NCI-H748 (cell line): ENCODE results near the gene CEBPA.
"Not testable (repeated sequence)": the region's sequence is repeated elsewhere in the genome, so short reads cannot be mapped to it uniquely, and the experiment has no call there.

Experiments used
- DNase-seq: peaks from one replicate; lab custom pipeline; 2025; ENCODE audit not compliant: unreplicated experiment; lab: John Stamatoyannopoulos, UW

The CEBPA gene

DNA sequence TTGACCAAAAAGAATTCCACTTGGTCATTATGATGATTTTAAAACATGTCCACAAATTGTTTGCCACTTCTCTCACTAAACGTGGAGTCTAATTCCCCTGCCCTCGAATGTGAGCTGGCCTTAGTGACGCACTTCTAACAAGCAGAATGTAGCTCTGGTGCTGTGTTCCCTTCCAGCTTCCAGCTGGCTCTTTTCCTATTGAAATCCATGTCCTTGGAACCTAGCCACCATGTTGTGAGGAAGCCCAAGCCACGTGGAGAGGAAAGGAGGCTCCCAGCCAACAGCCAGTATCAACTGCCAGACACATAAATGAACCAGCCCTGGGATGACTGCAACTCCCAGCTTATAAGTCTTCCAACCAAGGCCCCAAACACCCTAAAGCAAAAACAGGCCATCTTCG is 23.6 kb upstream of the CEBPA start:
- no peak for DNase-seq

GRCh38 chr19:33324628-33325027 is 22.3 kb upstream of the CEBPA start:
- no peak for DNase-seq

- DNase-seq, result no peak
Measured at GRCh38 chr19:33323093-33323820, 20.9 kb upstream of the CEBPA start.

GRCh38 chr19:33320636-33321035 is 18.3 kb upstream of the CEBPA start:
- DNase-seq, result no peak

DNA sequence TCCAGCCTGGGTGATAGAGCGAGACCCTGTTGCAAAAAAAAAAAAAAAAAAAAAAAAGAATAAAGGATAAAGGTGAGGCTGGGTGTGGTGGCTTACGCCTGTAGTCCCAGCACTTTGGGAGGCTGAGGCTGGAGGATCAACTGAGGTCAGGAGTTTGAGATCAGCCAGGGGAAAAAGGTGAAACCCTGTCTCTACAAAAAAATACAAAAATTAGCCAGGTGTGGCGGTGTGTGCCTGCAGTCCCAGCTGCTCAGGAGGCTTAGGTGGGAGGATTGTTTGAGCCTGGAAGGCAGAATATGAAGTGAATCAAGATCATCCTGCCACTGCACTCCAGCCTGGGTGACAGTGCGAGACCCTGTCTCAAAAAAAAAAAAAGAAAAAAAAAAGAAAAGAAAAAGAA is 15.7 kb upstream of the CEBPA start:
- DNase-seq, result not testable (repeated sequence)

DNA sequence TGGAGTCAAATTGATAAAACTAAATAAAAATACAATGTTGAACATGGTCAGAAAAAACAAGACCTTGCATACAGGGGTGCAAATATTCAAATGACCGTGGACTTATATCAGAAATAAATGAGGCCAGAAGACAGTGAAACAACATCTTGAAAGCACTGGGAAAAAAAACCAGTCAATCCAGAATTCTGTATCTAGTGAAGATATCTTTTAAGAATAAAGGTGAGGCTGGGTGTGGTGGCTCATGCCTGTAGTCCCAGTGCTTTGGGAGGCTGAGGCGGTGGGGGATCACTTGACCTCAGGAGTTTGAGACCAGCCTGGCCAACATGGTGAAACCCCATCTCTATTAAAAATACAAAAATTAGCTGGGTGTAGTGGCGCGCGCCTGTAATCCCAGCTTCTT is 15.2 kb upstream of the CEBPA start:
- DNase-seq, result no peak

DNA sequence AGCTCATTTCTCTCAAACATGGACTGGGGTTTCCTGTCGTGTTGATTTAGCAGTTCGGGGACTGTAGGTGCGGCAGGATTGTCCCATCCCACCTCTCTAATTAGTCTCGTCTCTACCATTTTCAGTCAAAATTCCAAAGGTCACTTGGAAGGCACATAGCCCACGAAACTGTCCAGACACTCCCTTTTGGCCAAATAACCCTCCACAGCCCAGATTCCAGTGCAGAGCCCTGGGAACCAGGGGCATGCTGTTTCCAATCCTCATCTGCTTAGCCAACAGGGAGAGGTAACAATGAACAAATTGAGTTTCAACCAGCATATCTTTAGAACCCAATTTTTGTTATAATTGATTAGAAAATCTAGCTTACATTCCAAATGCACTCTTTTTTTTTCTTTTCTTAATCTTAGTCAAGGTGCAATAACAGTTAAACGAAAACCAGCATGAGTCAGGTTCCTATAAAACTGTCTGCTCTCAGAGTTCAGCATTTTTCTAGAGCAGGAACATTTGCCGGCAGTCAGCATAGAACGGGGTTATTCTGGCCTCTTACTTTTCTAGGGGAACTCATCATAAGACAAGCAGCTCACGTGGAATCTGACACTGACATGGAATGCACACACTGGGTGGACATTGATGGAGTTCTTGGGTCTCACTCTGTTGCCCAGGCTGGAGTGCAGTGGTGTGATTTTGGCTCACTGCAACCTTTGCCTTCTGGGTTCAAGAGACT is 14.4 kb upstream of the CEBPA start:
- no peak for DNase-seq

DNA sequence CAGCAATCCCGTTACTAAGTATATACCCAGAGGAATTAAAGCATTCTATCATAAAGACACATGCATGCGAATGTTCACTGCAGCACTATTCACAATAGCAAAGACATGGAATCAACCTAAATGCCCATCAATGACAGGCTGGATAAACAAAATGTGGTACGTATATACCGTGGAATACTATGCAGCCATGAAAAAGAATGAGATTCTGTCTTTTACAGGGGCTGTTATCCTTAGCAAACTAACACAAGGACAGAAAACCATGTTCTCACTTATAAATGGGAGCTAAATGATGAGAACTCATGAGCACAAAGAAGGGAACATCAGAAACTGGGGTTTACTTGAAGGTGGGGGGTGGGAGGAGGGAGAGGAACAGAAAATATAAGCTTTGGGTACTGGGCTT is 10.5 kb upstream of the CEBPA start:
- DNase-seq, result not testable (repeated sequence)

GRCh38 chr19:33312065-33312464 is 9.7 kb upstream of the CEBPA start:
- DNase-seq, result no peak

DNA sequence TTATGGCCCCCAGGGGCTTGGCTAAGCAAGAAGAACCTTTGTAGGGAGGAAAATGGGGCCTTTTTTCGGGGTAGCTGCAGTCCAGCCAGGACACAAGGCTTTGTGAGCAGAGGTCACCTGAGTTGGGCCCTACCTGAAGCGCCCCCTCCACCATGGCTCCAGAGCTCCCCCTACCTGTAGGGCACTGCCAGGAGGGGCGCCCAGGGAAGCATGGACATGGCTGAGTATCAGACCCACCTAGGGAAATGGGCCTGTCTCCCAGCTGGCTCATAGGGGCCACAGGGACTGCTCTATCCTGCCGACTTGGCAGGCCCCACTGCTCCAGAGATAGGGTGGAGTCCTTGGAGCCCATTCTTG is 9.0 kb upstream of the CEBPA start:
- no peak for DNase-seq

DNA sequence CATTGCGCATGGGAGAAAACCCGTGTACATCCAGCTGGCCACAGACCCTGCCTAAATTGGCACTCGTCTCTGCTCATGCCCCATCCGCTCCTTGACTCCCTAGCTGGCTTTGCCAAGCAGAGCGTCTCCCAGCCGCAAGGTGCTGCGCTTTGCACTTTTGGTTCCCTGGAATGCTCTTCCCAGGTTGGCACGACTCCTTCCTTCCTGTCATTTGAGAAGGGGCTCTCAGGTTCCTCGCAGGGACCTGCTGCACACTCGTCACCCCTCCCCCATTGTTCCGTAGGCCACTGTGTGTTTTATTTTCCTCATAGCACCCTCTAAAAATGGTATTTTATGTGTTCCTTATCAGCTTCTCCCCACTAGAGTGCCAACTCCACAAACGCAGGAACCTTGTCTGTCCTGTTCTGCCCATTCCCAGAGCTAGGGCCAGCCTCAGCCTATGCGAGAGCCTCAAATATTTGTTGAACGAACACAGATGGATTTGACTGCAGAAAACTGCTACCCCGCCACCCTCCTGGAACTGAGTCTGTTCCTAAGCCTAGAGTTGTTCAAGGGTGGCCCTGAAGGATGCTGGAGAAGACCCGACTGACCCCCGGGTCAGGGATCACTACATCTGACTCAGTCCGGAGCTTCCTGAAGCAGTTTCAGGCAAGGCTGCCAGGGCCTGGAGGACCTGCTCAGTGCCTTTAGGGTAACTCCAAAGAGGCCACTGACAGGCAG is 8.4 kb upstream of the CEBPA start:
- no peak for DNase-seq

DNA sequence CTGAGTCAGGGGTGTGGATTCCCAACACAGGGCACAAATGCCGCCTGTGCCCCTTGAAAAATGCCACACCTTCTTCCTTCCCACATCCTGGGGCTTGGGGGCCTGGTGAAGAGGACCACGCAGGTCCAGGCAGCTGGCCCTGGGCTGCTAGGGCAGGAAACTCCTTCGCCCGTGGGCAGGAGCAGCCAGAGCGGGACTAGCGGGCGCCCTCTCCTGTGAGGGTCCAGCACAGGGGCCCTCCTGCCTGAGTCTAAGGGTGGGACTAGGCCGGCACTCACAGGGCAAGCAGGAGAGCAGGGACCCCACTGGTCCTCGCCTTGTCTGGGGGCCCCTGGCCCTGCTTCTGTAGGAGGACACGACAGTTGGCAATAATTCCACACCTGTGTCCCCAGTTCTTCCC is 7.5 kb upstream of the CEBPA start:
- no peak for DNase-seq

DNA sequence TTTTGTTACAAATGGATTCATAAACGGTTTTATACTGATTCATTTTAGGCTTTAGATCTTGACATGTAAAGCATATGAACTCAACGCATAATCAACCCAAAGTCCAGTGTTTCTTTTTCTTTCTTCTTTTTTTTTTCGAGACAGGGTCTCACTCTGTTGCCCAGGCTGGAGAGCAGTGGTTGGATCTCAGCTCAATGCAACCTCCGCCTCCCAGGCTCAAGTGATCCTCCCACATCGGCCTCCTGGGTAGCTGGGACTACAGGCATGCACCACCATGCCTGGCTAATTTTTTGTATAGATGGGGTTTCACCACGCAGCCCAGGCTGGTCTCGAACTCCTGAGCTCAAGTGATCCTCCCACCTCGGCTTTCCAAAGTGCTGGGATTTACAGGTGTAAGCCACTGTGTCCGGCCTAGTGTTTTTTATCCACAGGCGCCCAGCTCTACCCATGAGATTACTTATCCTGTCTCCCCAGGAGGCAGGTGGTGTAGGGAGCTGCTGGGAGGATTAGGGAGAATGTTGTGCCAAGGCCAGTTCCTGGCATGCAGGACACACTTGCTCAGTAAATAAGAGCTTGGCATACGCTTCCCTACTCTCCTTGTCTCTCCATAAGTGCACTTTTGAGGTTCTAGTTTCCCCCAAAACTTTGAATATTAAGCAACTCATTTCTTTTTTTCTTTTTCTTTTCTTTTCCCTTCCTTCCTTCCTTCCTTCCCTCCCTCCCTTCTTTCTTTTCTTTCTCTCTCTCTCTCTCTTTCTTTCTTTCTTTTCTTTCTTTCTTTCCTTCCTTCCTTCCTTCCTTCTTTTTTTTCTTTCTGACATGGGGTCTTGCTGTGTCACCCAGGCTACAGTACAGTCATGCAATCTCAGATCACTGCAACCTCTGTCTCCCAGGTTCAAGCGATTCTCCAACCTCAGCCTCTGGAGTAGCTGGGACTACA is 4.8 kb upstream of the CEBPA start:
- DNase-seq, result no peak

- DNase-seq, result no peak
Measured at GRCh38 chr19:33306191-33306590, 3.9 kb upstream of the CEBPA start.

- DNase-seq, result peak; percentile 15
Measured at GRCh38 chr19:33304760-33305647, 2.7 kb upstream of the CEBPA start.

DNA sequence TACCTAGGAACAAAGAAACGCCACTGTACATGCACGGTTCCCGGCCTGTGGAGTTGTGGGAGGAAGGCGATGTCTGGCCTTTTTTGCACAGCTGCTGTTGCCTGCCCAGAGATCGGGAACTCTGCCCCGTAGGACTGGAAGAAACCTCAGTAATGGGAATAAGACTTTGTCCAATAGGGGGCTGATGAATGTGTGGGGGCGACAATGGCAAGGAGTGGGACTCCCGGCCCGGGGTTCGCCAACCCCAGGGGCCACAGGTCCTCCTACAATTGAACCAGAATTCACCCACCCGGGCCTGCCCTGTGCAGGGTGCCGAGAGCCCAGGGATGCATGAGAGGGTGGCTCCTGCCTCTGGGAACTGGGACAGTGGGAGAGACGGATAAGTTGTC is 2.0 kb upstream of the CEBPA start:
- DNase-seq, result no peak

GRCh38 chr19:33303791-33304345 is 1.5 kb upstream of the CEBPA start:
- DNase-seq, result no peak

DNA sequence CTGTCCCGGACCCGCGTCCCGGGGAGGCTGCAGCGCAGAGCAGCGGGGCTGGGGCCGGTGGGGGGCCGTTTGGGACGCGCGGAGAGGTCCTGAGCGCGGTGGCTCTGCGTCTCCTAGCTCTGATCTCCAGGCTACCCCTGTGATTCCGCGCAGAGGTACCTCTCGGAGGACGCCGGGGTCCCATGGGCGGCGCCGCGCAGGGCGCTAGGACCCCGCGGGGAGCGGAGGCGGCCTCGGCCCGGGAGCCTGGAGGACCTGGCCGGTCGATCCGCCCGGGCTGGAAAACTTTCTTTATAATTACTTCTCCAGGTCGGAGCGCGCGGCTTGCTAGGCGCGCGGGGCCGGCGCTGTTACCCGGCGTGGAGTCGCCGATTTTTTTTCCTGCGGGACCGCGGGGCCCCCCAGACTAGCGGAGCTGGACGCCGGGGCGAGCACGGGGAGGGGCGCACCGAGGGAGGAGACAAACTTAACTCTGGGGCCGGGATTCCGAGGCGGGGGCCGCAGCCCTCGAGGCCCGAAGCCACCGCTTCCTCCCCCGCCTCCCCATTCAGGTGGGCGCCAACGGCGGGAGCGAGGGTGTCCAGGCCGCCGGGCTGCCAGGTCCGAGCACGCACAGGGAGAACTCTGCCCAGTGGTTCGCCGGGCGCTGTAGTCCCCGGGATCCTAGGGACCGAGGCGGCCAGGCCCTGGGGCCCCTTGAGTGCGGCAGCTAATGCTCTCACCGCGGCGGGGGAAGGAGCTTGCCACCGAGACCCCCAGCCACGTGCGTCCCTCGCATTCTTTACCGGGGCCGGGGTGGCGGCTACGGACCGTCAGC is 848 bp upstream of the CEBPA start:
- peak; percentile 60 for DNase-seq

- DNase-seq, result peak; percentile 55
Measured at GRCh38 chr19:33301900-33302174, 497 bp downstream of the CEBPA start.
